Mesenchymal stem cell (in vitro differentiated cells and primary cell): ENCODE measurements around the gene TGFA.

Experiments used
- DNase-seq: peaks from one replicate; pipeline ENCODE4 v3.0.0-alpha.2; 2013
- H2AFZ ChIP-seq: one replicate; pipeline ENCODE4 v1.6.1; 2013; ENCODE audit warnings: low read depth, mild to moderate bottlenecking, control low read depth, inconsistent platforms, low read length, moderate library complexity
- H2AK5ac ChIP-seq: 2 replicates; pipeline ENCODE4 v1.6.1; 2013; ENCODE audit warnings: low read length, moderate library complexity, mild to moderate bottlenecking, inconsistent platforms; ENCODE audit not compliant: severe bottlenecking
- H2BK120ac ChIP-seq: one replicate; pipeline ENCODE4 v1.6.1; 2013; ENCODE audit warnings: low read depth, mild to moderate bottlenecking, inconsistent platforms, low read length, moderate library complexity
- H2BK12ac ChIP-seq, 2 experiments: one replicate each; pipeline ENCODE4 v1.6.1; 2013; ENCODE audit warnings: inconsistent platforms in 2 of 2, low read length in 2 of 2, mild to moderate bottlenecking in 2 of 2, moderate library complexity in 2 of 2, control low read depth in 1 of 2
- H2BK15ac ChIP-seq: one replicate; pipeline ENCODE4 v1.6.1; 2013; ENCODE audit warnings: mild to moderate bottlenecking, low read depth, inconsistent platforms; ENCODE audit not compliant: poor library complexity, severe bottlenecking
- H2BK5ac ChIP-seq: 2 replicates; pipeline ENCODE4 v1.6.1; 2013; ENCODE audit warnings: low read depth, mild to moderate bottlenecking, low read length, control low read depth, inconsistent platforms; ENCODE audit not compliant: poor library complexity, severe bottlenecking
- H3K14ac ChIP-seq, 2 experiments: one replicate each; pipeline ENCODE4 v1.6.1; 2013; ENCODE audit warnings: inconsistent platforms in 2 of 2, low read length in 2 of 2, control low read depth in 1 of 2, mild to moderate bottlenecking in 1 of 2, moderate library complexity in 1 of 2
- H3K18ac ChIP-seq, 2 experiments: one replicate each; pipeline ENCODE4 v1.6.1; 2013; ENCODE audit warnings: inconsistent platforms in 2 of 2, low read length in 2 of 2, control low read depth in 1 of 2, low read depth in 1 of 2, mild to moderate bottlenecking in 1 of 2
- H3K23ac ChIP-seq, 2 experiments: one replicate each; pipeline ENCODE4 v1.6.1; 2013; ENCODE audit warnings: inconsistent platforms in 2 of 2, low read length in 2 of 2, mild to moderate bottlenecking in 2 of 2, moderate library complexity in 2 of 2, control low read depth in 1 of 2
- H3K27ac ChIP-seq: 2 replicates; pipeline ENCODE4 v1.5.1; 2013; ENCODE audit warnings: mild to moderate bottlenecking, moderate library complexity, low read length, control low read depth, inconsistent platforms; ENCODE audit not compliant: poor library complexity, severe bottlenecking
- H3K27me3 ChIP-seq, 2 experiments: 2 replicates each; pipeline versions ENCODE4 v1.6.1 to v1.7.0; 2013; ENCODE audit warnings: low read length in 2 of 2, mild to moderate bottlenecking in 2 of 2, moderate library complexity in 2 of 2, control low read depth in 1 of 2, inconsistent platforms in 1 of 2; ENCODE audit not compliant: control insufficient read depth in 1 of 2, insufficient read depth in 1 of 2
- H3K36me3 ChIP-seq, 2 experiments: 2 replicates each; pipeline versions ENCODE4 v1.6.1 to v1.7.0; 2013; ENCODE audit warnings: low read length in 2 of 2, control low read depth in 1 of 2, inconsistent platforms in 1 of 2, low read depth in 1 of 2, mild to moderate bottlenecking in 1 of 2; ENCODE audit not compliant: insufficient read depth in 2 of 2, control insufficient read depth in 1 of 2
- H3K4ac ChIP-seq, 2 experiments: one replicate each; pipeline ENCODE4 v1.6.1; 2013; ENCODE audit warnings: inconsistent platforms in 2 of 2, low read length in 2 of 2, mild to moderate bottlenecking in 2 of 2, moderate library complexity in 2 of 2, control low read depth in 1 of 2, low read depth in 1 of 2
- H3K4me1 ChIP-seq: 2 replicates; pipeline ENCODE4 v1.6.1; 2013; ENCODE audit warnings: low read depth, low read length, control low read depth; ENCODE audit not compliant: control insufficient read depth, insufficient read depth
- H3K4me2 ChIP-seq: 2 replicates; pipeline ENCODE4 v1.6.1; 2013; ENCODE audit warnings: low read length, mild to moderate bottlenecking, inconsistent platforms; ENCODE audit not compliant: poor library complexity, severe bottlenecking
- H3K4me3 ChIP-seq, 2 experiments: 2 replicates each; pipeline versions ENCODE4 v1.5.1 to v1.7.0; 2013; ENCODE audit warnings: low read length in 2 of 2, mild to moderate bottlenecking in 2 of 2, control low read depth in 1 of 2, low read depth in 1 of 2; ENCODE audit not compliant: insufficient read depth in 1 of 2
- H3K79me1 ChIP-seq: replicated peaks from 2 replicates; pipeline ENCODE4 v1.6.1; 2013; ENCODE audit warnings: mild to moderate bottlenecking, control low read depth, low read length, inconsistent platforms; ENCODE audit not compliant: poor library complexity, severe bottlenecking
- H3K9ac ChIP-seq: 2 replicates; pipeline ENCODE4 v1.7.0; 2013; ENCODE audit warnings: mild to moderate bottlenecking, low read length, moderate library complexity
- H3K9me3 ChIP-seq: 2 replicates; pipeline ENCODE4 v1.7.0; 2013; ENCODE audit warnings: mild to moderate bottlenecking, low read length; ENCODE audit not compliant: control insufficient read depth
- H4K8ac ChIP-seq: one replicate; pipeline ENCODE4 v1.6.1; 2013; ENCODE audit warnings: inconsistent platforms, mild to moderate bottlenecking, low read length, moderate library complexity
- H4K91ac ChIP-seq: one replicate; pipeline ENCODE4 v1.6.1; 2013; ENCODE audit warnings: mild to moderate bottlenecking, low read length, inconsistent platforms
- WGBS: methylation state at CpG from one replicate; pipeline ENCODE4 v1.1.7; 2013; ENCODE audit warnings: mixed read lengths; 5-methylcytosine and 5-hydroxymethylcytosine counted together

The TGFA gene

DNA sequence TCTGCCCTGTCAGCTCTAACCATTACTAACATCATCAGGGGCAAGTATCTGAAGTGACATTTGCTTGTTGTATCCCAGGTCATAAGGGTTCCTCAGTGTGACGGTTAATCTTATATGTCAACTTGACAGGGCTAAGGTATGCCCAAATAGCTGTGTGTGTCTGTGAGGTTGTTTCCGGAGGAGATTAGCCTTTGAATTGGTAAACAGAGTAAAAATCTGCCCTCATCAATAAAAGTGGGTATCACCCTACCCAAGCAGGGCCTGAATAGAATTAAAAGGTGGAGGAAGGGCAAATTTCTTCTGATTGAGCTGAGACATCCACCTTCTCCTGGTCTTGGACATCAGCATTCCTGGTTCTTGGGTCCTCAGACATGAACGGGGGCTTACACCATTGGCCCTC, 12.8 kb upstream of the TGFA start:
- no peak for DNase-seq
- WGBS: 100% methylated on average over 2 of the region's 3 CpGs
- peaks cover 7 to 40% of the 10 kb centered on the region in 2 experiments for H3K27me3 ChIP-seq
- H3K14ac ChIP-seq: no peak overlapping the region
- no peak overlapping the region for H3K27ac ChIP-seq
- H3K79me1 ChIP-seq: no peaks in the 10 kb centered on the region
- H3K4me1 ChIP-seq: no peaks in the 10 kb centered on the region
- H2BK5ac ChIP-seq: no peak overlapping the region
- H3K23ac ChIP-seq: no peak overlapping the region
- no peak overlapping the region for H4K8ac ChIP-seq
- no peak overlapping the region for H3K9ac ChIP-seq
- H2BK15ac ChIP-seq: no peak overlapping the region
- no peaks in the 10 kb centered on the region for H3K36me3 ChIP-seq
- H3K4ac ChIP-seq: no peak overlapping the region
- no peak overlapping the region for H2BK120ac ChIP-seq
- H3K18ac ChIP-seq: no peak overlapping the region
- no peak overlapping the region for H2BK12ac ChIP-seq
- H3K9me3 ChIP-seq: no peaks in the 10 kb centered on the region
- no peak overlapping the region for H2AFZ ChIP-seq
- H3K4me3 ChIP-seq: no peak overlapping the region
- H4K91ac ChIP-seq: no peak overlapping the region
- H2AK5ac ChIP-seq: no peak overlapping the region
- no peak overlapping the region for H3K4me2 ChIP-seq

DNA sequence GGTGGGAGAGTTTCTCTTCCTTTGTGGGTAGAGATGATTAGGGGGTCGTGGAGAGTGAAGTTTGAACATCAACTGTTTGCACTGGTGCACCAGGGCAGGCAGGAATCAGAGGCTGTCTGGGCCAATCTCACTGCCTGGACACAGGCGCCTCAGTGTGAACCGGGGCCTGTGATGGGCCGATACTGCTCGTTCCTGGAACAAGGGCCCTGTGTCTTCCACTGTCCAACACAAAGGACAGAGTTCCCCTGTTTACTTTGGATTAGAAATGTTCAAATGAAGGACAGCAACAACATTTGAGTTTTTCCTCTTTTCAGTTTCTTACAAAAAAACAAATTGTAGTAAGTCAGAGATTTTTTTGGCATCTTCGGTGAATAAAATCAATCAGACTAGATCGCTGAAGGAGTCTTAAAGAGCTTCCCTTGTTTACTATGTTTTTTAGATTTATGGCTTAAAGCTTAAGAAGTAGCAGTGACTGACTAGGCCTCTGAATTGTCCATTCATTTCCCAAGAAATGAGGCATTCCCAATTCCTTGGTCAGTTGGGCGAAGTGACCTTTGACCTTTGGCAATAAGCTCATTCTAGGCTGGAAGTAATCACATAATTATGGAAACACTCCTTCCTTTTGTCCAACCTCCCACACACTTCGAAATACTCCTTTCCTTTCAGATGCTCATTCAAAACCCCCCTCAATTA, 11.6 kb upstream of the TGFA start:
- Histone ChIP-seq H2BK15ac (no peak overlapping the region), H2BK120ac (no peak overlapping the region), H3K36me3 (no peaks in the 10 kb centered on the region), H3K18ac (no peak overlapping the region), H3K4ac (no peak overlapping the region), H3K4me2 (no peak overlapping the region), H3K27ac (no peak overlapping the region), H4K91ac (no peak overlapping the region), H3K14ac (no peak overlapping the region), H3K27me3 (peaks cover 7 to 31% of the 10 kb centered on the region in 2 experiments), H2AFZ (no peak overlapping the region), H2BK12ac (no peak overlapping the region), H3K79me1 (no peaks in the 10 kb centered on the region), H2AK5ac (no peak overlapping the region), H3K9me3 (no peaks in the 10 kb centered on the region), H3K4me3 (no peak overlapping the region), H3K23ac (no peak overlapping the region), H4K8ac (no peak overlapping the region), H3K4me1 (no peaks in the 10 kb centered on the region), H2BK5ac (no peak overlapping the region), H3K9ac (no peak overlapping the region)
- 53% methylated on average over 7 of the region's 9 CpGs for WGBS
- no peak for DNase-seq

DNA sequence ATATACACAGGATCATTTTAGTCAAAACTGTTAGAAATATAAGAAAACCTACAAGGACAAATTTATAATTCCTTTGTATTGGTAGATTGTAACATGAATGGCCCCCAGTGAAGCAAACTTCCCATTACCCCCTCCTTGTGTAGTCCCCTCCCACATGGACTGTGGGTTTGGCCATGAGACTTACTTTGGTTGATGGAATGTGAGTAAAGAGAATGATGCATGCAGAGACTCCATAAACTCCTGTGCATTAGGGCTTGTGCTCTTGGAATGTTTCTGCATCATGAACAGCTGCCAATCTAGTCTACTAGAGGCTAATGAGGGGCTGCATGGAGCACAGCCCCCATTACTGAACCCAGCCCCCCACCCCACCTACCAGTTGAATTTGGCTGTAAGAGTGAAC, 8.3 kb upstream of the TGFA start:
- Histone ChIP-seq H3K9me3 (no peaks in the 10 kb centered on the region), H4K8ac (no peak overlapping the region), H3K9ac (no peak overlapping the region), H3K23ac (no peak overlapping the region), H2AFZ (no peak overlapping the region), H3K27me3 (peaks cover 31 to 35% of the 10 kb centered on the region in 2 experiments), H3K18ac (no peak overlapping the region), H3K79me1 (no peaks in the 10 kb centered on the region), H2BK15ac (no peak overlapping the region), H2BK5ac (no peak overlapping the region), H2BK120ac (no peak overlapping the region), H4K91ac (no peak overlapping the region), H3K4me1 (no peaks in the 10 kb centered on the region), H3K4me3 (no peak overlapping the region), H3K4ac (no peak overlapping the region), H3K14ac (no peak overlapping the region), H3K4me2 (no peak overlapping the region), H3K36me3 (no peaks in the 10 kb centered on the region), H3K27ac (no peak overlapping the region), H2BK12ac (no peak overlapping the region), H2AK5ac (no peak overlapping the region)
- DNase-seq: no peak

DNA sequence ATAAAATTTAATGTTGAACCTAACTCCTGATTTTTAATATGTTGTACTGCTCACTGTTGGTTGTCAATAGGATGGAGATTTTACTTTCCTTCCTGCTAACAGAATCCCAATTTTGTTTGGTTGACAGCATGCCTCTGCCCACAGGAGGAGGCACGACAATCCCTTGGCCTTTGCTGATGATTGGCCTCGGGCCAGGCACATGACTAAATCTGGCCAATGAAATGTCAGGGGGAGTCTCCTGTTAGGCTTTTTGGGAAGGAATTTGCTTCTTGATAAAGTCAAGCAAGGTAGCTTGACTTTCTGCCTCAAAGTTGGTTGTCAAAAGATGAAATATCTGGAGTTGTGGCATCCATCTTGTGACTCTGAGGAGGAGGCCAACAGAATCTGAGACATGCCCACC, 6.8 kb upstream of the TGFA start:
- Histone ChIP-seq H3K4me2 (no peak overlapping the region), H2AFZ (no peak overlapping the region), H3K9me3 (no peaks in the 10 kb centered on the region), H2AK5ac (no peak overlapping the region), H3K4me3 (no peak overlapping the region), H2BK120ac (no peak overlapping the region), H4K91ac (no peak overlapping the region), H3K36me3 (no peaks in the 10 kb centered on the region), H3K4me1 (no peaks in the 10 kb centered on the region), H3K79me1 (no peaks in the 10 kb centered on the region), H4K8ac (no peak overlapping the region), H2BK5ac (no peak overlapping the region), H3K14ac (no peak overlapping the region), H3K27me3 (peaks cover 33 to 43% of the 10 kb centered on the region in 2 experiments), H3K4ac (no peak overlapping the region), H3K9ac (no peak overlapping the region), H3K18ac (no peak overlapping the region), H2BK12ac (no peak overlapping the region), H3K23ac (no peak overlapping the region), H3K27ac (no peak overlapping the region), H2BK15ac (no peak overlapping the region)
- DNase-seq: no peak
- 85% methylated on average over 2 of the region's 2 CpGs for WGBS
